Measurements from ENCODE around the gene MAN2A1.

The MAN2A1 gene

GRCh38 chr5:109668668-109669422 is 20.9 kb upstream of the MAN2A1 start:
- TF ChIP-seq, protein P1, sequence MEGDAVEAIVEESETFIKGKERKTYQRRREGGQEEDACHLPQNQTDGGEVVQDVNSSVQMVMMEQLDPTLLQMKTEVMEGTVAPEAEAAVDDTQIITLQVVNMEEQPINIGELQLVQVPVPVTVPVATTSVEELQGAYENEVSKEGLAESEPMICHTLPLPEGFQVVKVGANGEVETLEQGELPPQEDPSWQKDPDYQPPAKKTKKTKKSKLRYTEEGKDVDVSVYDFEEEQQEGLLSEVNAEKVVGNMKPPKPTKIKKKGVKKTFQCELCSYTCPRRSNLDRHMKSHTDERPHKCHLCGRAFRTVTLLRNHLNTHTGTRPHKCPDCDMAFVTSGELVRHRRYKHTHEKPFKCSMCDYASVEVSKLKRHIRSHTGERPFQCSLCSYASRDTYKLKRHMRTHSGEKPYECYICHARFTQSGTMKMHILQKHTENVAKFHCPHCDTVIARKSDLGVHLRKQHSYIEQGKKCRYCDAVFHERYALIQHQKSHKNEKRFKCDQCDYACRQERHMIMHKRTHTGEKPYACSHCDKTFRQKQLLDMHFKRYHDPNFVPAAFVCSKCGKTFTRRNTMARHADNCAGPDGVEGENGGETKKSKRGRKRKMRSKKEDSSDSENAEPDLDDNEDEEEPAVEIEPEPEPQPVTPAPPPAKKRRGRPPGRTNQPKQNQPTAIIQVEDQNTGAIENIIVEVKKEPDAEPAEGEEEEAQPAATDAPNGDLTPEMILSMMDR (IDR thresholded peaks at IDR 0.05; ENCODE audit: insufficient read depth, low read length, poor library complexity, severe bottlenecking): no peak
- Histone ChIP-seq H3K36me3 (ENCODE audit: control insufficient read depth, insufficient read depth, low read length) (no peaks in the 10 kb centered on the region), H3K27me3 (replicated peaks; ENCODE audit: control insufficient read depth, insufficient read depth, low read length) (no peaks in the 10 kb centered on the region), H3K4me3 (replicated peaks; ENCODE audit: low read depth, low read length) (no peak overlapping the region)
- DNase-seq (ENCODE audit: extremely low read depth, insufficient read length): no peak

DNA sequence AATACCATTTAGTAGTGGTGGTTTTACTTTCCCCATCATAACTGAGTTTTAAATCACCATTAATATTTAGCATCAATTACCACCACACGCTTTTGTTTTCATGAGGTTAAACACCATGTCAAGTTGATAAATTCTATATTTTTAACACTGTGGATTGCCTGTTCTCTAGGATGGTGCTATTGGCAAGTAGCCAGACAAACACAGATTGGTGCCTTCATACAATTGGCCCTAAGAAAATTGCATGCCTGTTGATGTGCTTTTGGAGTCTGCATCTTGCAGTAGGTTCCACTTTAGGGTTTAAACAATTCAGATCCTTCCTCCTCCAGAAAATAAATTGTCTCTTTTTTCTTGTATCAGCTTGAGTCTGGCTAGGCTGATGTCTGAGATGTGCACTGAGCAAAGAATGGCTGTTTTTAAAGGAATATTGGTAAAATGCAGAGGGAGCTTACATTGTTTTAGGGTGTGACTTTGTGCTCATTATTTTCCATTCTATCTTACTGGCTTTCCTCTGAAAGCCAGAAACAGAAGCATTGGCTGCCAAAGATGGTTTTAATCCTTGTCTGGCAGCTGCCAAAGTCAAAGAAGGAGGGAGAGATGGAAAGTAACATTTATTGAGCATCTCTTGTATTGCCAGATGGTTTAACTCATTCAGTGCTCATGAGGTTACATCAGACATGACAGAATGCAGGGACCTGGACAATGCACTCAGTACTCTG is 19.6 kb upstream of the MAN2A1 start:
- Histone ChIP-seq H3K27me3 (replicated peaks; ENCODE audit: control insufficient read depth, insufficient read depth, low read length) (no peaks in the 10 kb centered on the region), H3K36me3 (ENCODE audit: control insufficient read depth, insufficient read depth, low read length) (no peaks in the 10 kb centered on the region), H3K4me3 (replicated peaks; ENCODE audit: low read depth, low read length) (no peak overlapping the region)
- TF ChIP-seq, protein P1 (IDR thresholded peaks at IDR 0.05; ENCODE audit: insufficient read depth, low read length, poor library complexity, severe bottlenecking): no peak
- DNase-seq (ENCODE audit: extremely low read depth, insufficient read length): no peak

DNA sequence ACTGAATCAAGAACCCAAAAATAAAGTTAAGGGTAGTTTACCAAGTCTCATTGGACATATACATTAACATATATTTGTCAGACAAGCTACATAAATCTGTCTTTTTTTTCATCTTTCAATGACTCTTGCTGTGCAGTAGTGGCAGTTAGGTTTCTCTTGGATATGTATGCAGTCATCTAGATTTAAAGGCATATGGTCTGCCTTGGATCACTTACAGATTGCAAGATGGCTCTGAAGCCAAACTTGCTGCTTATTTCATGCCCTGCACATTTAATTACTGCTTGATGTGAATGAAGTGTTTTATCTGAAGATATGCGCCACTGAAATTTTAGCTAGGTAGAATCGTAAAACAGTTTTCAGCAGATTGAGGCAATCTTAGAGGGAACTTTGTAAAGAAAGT is 18.6 kb upstream of the MAN2A1 start:
- Histone ChIP-seq H3K36me3 (ENCODE audit: control insufficient read depth, insufficient read depth, low read length) (no peaks in the 10 kb centered on the region), H3K27me3 (replicated peaks; ENCODE audit: control insufficient read depth, insufficient read depth, low read length) (no peaks in the 10 kb centered on the region; the same call in 1 of the 2 replicates), H3K4me3 (replicated peaks; ENCODE audit: low read depth, low read length) (no peak overlapping the region)
- no peak for DNase-seq (ENCODE audit: extremely low read depth, insufficient read length)
- TF ChIP-seq, protein P1 (IDR thresholded peaks at IDR 0.05; ENCODE audit: insufficient read depth, low read length, poor library complexity, severe bottlenecking): no peak

GRCh38 chr5:109674596-109674995 is 15.1 kb upstream of the MAN2A1 start:
- no peaks in the 10 kb centered on the region for H3K36me3 ChIP-seq (ENCODE audit: control insufficient read depth, insufficient read depth, low read length)
- H3K4me3 ChIP-seq (replicated peaks; ENCODE audit: low read depth, low read length): no peak overlapping the region
- TF ChIP-seq, protein P1 (IDR thresholded peaks at IDR 0.05; ENCODE audit: insufficient read depth, low read length, poor library complexity, severe bottlenecking): no peak
- DNase-seq (ENCODE audit: extremely low read depth, insufficient read length): no peak
- H3K27me3 ChIP-seq (replicated peaks; ENCODE audit: control insufficient read depth, insufficient read depth, low read length): no peaks in the 10 kb centered on the region; the same call in 1 of the 2 replicates

GRCh38 chr5:109676920-109677319 is 12.8 kb upstream of the MAN2A1 start:
- no peaks in the 10 kb centered on the region; the same call in 1 of the 2 replicates for H3K27me3 ChIP-seq (replicated peaks; ENCODE audit: control insufficient read depth, insufficient read depth, low read length)
- H3K4me3 ChIP-seq (replicated peaks; ENCODE audit: low read depth, low read length): no peak overlapping the region
- H3K36me3 ChIP-seq (ENCODE audit: control insufficient read depth, insufficient read depth, low read length): no peaks in the 10 kb centered on the region
- DNase-seq (ENCODE audit: extremely low read depth, insufficient read length): no peak
- TF ChIP-seq, protein P1 (IDR thresholded peaks at IDR 0.05; ENCODE audit: insufficient read depth, low read length, poor library complexity, severe bottlenecking): no peak
